Small intestine (tissue), 7 donors: Measurements from ENCODE around the gene CORO7. TPM values are rescaled to one million over a fixed set of nuclear protein-coding genes. Genes with fewer than 3 reads are reported as not detected.

ENCODE experiments used
- DNase-seq, 2 donors: peaks; one replicate each; pipeline versions ENCODE4 v3.0.0 to v3.0.0-alpha.2; 2013
- FAIRE-seq: peaks from 2 replicates; lab custom pipeline; 2012; peaks lifted over from hg19 to GRCh38; lab: Jason Lieb, UNC
- H3K27ac ChIP-seq, 3 donors: one replicate each; pipeline ENCODE4 v1.5.1; 2013; ENCODE audit warnings: low read length in 2 of 3, mild to moderate bottlenecking in 2 of 3, control low read depth in 1 of 3, inconsistent platforms in 1 of 3, low read depth in 1 of 3, moderate library complexity in 1 of 3
- H3K27me3 ChIP-seq, 3 donors: one replicate each; pipeline ENCODE4 v1.6.1; 2013; ENCODE audit warnings: low read length in 3 of 3, inconsistent platforms in 1 of 3; ENCODE audit not compliant: control insufficient read depth in 3 of 3, insufficient read depth in 3 of 3
- H3K36me3 ChIP-seq, 3 donors: one replicate each; pipeline ENCODE4 v1.6.1; 2013; ENCODE audit warnings: low read length in 3 of 3, inconsistent platforms in 1 of 3, low read depth in 1 of 3, mild to moderate bottlenecking in 1 of 3, moderate library complexity in 1 of 3; ENCODE audit not compliant: control insufficient read depth in 3 of 3, insufficient read depth in 2 of 3
- H3K4me1 ChIP-seq, 3 donors: one replicate each; pipeline ENCODE4 v1.6.1; 2013; ENCODE audit warnings: low read length in 2 of 3, inconsistent platforms in 1 of 3, low read depth in 1 of 3, mild to moderate bottlenecking in 1 of 3, moderate library complexity in 1 of 3; ENCODE audit not compliant: control insufficient read depth in 3 of 3, insufficient read depth in 2 of 3
- H3K4me3 ChIP-seq, 3 donors: one replicate each; pipeline ENCODE4 v1.5.1; 2013; ENCODE audit warnings: low read length in 3 of 3, control low read depth in 1 of 3, inconsistent platforms in 1 of 3, low read depth in 1 of 3, mild to moderate bottlenecking in 1 of 3, moderate library complexity in 1 of 3
- H3K9me3 ChIP-seq, 2 donors: one replicate each; pipeline ENCODE4 v1.6.1; 2013; ENCODE audit warnings: low read depth in 1 of 2, low read length in 1 of 2; ENCODE audit not compliant: control insufficient read depth in 2 of 2, insufficient read depth in 1 of 2
- WGBS, 3 donors: extraction: QIAGEN DNeasy Blood & Tissue Kit; methylation state at CpG; one replicate each; pipeline ENCODE4 v1.1.7; 2013; 5-methylcytosine and 5-hydroxymethylcytosine counted together
- polyA plus RNA-seq, 4 donors: library from polyadenylated mRNA; stranded (reverse) in 3 of 4; unstranded in 1 of 4; fragments of 200-250 nt in 3 of 4; fragments of 120-200 nt in 1 of 4; gene quantifications; one replicate each; pipeline versions ENCODE4 v1.2.1 to v1.2.3, GENCODE V29; 2013
- donor health status: healthy with polysubstance abuse.
- donor health status: control.
- donor health status: control.
- donor health status: Bipolar disorder and iron deficiency.
- donor health status: healthy.

CORO7 gene
- polyA plus RNA-seq, 4 donors = 27.3 to 49.2 (median 41.6) TPM

GRCh38 chr16:4309833-4310266 lies 106.5 kb downstream of the CORO7 start:
- 24 to 37% (median 35%) methylated on average over 10 to 11 of the region's 11 CpGs for WGBS, 3 donors
- Histone ChIP-seq H3K4me3 (no peak overlapping the region), H3K27ac (no peak overlapping the region), H3K9me3 (no peaks in the 10 kb centered on the region), H3K27me3 (peaks cover 0 to 21% (median 3%) of the 10 kb centered on the region in 3 donors), H3K36me3 (peaks cover 0 to 14% (median 0%) of the 10 kb centered on the region in 3 donors), H3K4me1 (peaks cover 0 to 33% (median 0%) of the 10 kb centered on the region in 3 donors)
- DNase-seq (peak; percentile 60 to 79), FAIRE-seq (no peak)

- peaks cover 0 to 27% (median 0%) of the 10 kb centered on the region in 3 donors for H3K4me1 ChIP-seq
- H3K4me3 ChIP-seq = no peak overlapping the region
- no peaks in the 10 kb centered on the region for H3K9me3 ChIP-seq
- DNase-seq (no peak), FAIRE-seq (no peak)
- peak overlapping the region in 1 of 3 donors; percentile 5 for H3K27ac ChIP-seq
- 80 to 84% (median 81%) methylated on average over 14 of the region's 14 CpGs for WGBS, 3 donors
- H3K27me3 ChIP-seq = peaks cover 0 to 15% (median 3%) of the 10 kb centered on the region in 3 donors
- peaks cover 0 to 18% (median 0%) of the 10 kb centered on the region in 3 donors for H3K36me3 ChIP-seq
These were observed 107.1 kb downstream of the CORO7 start for GRCh38 chr16:4309102-4309832.

DNA sequence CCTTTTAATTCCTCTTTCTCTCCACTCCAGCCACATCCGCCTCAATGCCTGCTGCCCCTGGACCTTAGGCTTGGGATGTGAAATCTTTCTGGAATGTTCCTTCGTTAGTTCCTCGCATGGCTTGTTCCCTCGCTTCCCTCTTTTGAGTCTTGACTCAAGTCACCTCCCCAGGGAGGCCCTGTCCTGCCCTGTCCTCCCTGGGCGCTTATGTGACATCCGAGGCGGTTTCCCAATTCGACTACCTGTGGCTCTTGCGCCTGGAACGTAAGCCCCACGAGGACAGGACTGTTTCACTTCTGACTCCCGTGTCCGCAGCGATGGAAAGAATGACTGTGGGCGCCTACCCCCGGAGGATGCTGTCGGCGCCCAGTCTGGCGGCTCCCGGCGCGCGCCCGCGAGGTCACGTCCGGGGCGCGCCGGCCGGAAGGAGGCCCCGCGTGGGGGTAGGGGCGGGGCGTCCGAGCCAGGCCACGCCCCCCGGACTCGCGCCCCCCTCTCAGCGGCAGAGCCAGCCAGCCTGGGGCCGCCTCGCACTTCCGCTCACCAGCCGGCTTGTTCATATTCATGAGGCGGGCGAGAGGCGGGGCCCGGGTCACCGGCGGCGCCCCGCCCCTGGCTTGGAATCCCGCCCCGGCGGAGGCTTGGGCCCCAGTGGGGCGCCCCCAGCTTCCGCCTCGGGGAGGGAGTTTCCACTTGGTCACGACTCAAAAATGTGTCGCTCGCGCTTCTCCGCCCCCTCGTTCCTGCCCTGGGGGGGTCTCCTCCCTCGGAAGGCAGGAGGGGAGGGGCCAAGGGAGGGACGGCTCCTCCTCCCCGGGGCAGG lies 109.0 kb downstream of the CORO7 start:
- Histone ChIP-seq H3K36me3 (peaks cover 0 to 24% (median 0%) of the 10 kb centered on the region in 3 donors), H3K4me1 (peaks cover 0 to 14% (median 0%) of the 10 kb centered on the region in 3 donors), H3K4me3 (peak overlapping the region; percentile 45 to 69 (median 65)), H3K27ac (peak overlapping the region; percentile 72 to 95 (median 79)), H3K27me3 (no peaks in the 10 kb centered on the region), H3K9me3 (no peaks in the 10 kb centered on the region)
- WGBS, 3 donors = 4 to 15% (median 8%) methylated on average over 39 to 68 of the region's 68 CpGs
- DNase-seq (peak; percentile 93 to 98), FAIRE-seq (no peak)

DNA sequence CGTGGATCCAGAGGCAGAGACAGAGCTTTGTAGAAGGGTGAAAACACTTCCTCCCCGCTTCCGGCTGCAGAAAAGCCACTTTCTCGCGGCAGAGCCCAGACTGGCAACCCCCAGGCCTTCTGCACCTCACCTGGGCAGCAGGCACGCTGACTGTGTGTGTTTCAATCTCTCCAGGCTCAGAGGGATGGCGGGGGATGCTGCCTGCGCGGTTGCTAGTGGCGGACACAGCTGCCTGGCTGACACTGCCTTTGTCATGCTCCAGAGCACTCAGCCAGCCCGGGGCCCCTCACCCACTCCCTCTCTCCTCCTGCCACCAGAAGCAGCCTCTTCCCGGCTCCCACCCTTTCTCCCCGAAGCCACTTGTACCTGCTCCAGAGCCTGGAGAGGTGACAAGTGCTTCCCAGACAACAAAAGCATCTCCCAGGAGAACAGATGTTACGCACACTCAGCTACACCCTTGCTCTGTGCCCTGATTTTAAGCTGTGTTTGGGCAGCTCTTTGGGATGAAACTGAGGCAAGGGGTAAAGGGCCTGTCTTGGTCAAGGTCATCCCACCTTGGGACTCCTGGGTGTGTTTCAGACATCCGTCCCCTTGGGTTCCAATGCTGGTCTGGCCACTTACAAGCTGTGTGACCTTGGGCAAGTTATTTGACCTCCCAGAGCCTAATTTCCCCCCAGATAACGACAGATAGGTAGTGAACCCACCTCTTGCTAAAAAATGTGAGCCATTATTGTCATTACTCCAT lies 109.8 kb downstream of the CORO7 start:
- Histone ChIP-seq H3K27me3 (no peaks in the 10 kb centered on the region), H3K4me1 (peaks cover 0 to 14% (median 0%) of the 10 kb centered on the region in 3 donors), H3K9me3 (no peaks in the 10 kb centered on the region), H3K4me3 (peak overlapping the region; percentile 19 to 69 (median 65)), H3K27ac (peak overlapping the region; percentile 72 to 95 (median 76)), H3K36me3 (peaks cover 0 to 27% (median 0%) of the 10 kb centered on the region in 3 donors)
- no peak for FAIRE-seq
- 63 to 80% (median 78%) methylated on average over 16 of the region's 16 CpGs for WGBS, 3 donors
- DNase-seq = no peak

Other genes with a start within 250 kb of the CORO7 start
- gene SRL, start 174.5 kb downstream of the CORO7 start, polyA plus RNA-seq = 1 to 10 TPM in 3 of 4 donors, under 1 TPM in 1; 0.45 to 3.2 (median 2.6) TPM
- gene TFAP4, start 143.6 kb downstream of the CORO7 start, polyA plus RNA-seq = 10 to 100 TPM in 2 of 4 donors, 1 to 10 TPM in 2; 4.2 to 15.3 (median 10.1) TPM
- gene GLIS2, start 100.5 kb downstream of the CORO7 start, polyA plus RNA-seq = 10 to 100 TPM in 1 of 4 donors, 1 to 10 TPM in 2, under 1 TPM in 1; 0.22 to 14.3 (median 2.3) TPM
- gene PAM16, start 65.3 kb downstream of the CORO7 start, polyA plus RNA-seq = 10 to 100 TPM; 34.7 to 98.4 (median 69.5) TPM
- 10 to 100 TPM in 1 of 4 donors, 1 to 10 TPM in 1, under 1 TPM in 2; 0.45 to 11.4 (median 2.2) TPM for gene VASN, start 44.7 kb downstream of the CORO7 start, polyA plus RNA-seq
- 10 to 100 TPM; 26.7 to 71.4 (median 38.1) TPM for gene DNAJA3, start 9.3 kb upstream of the CORO7 start, polyA plus RNA-seq
- 10 to 100 TPM; 39.6 to 70.9 (median 56.0) TPM for gene NMRAL1, start 58.0 kb upstream of the CORO7 start, polyA plus RNA-seq
- 10 to 100 TPM; 42.1 to 89.7 (median 74.6) TPM for gene HMOX2, start 59.8 kb upstream of the CORO7 start, polyA plus RNA-seq
- 10 to 100 TPM; 26.5 to 49.9 (median 42.3) TPM for gene CDIP1, start 122.2 kb upstream of the CORO7 start, polyA plus RNA-seq
- under 1 TPM in 2 of 4 donors, not detected in 2; 0.03 to 0.07 TPM for gene C16orf96, start 139.7 kb upstream of the CORO7 start, polyA plus RNA-seq
- gene UBALD1, start 198.3 kb upstream of the CORO7 start, polyA plus RNA-seq = 10 to 100 TPM; 21.7 to 29.7 (median 26.6) TPM
- 10 to 100 TPM; 21.1 to 52.1 (median 25.6) TPM for gene MGRN1, start 208.2 kb upstream of the CORO7 start, polyA plus RNA-seq